GM21423 (cell line): ENCODE data around the gene ADH5.
"Not testable (repeated sequence)": the region's sequence is repeated elsewhere in the genome, so short reads cannot be mapped to it uniquely, and the experiment has no call there.

Experiments
- ATAC-seq: cut with Tn5 transposase; IDR thresholded peaks from one replicate; pipeline ENCODE4 v1.9.1; 2021; ENCODE audit warnings: mild to moderate bottlenecking, moderate library complexity; ENCODE audit not compliant: unreplicated experiment

ADH5 gene

DNA sequence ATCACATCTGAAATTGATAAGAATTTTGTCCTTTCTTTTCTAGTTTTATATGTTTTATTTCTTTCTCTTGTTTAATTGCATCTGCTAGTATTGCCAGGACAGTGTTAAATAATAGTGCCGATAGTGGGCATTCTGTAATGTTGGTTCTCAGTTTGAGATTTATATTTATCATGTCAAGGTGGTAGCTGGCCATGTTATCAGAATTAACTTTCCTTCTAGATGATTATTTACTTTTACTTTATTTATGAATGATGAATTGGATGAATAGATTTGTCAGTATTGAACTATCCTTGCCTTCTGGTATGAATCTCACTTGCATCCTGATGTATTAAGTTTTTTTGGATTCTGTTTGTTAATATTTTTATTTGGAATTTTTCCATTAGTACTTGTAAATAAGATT lies 50.4 kb downstream of the ADH5 start:
- no peak for ATAC-seq

DNA sequence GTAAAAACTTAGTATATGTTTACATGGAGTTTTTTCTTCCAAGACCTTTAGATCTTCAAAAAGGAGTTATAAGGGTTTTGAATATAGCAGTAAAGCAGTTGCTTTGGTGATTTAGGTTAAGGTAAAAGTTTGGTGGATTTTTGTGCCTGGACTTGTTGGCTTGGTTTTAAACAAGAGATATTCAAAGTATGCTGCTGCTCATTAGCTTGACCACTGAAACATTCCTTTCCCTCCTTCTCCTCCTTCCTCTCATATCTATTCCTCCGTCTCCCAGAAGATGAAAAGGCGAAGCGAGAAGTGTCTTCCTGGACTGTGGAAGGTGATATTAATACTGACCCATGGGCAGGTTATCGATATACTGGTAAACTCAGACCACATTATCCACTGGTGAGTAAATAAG lies 54.6 kb downstream of the ADH5 start:
- no peak for ATAC-seq

DNA sequence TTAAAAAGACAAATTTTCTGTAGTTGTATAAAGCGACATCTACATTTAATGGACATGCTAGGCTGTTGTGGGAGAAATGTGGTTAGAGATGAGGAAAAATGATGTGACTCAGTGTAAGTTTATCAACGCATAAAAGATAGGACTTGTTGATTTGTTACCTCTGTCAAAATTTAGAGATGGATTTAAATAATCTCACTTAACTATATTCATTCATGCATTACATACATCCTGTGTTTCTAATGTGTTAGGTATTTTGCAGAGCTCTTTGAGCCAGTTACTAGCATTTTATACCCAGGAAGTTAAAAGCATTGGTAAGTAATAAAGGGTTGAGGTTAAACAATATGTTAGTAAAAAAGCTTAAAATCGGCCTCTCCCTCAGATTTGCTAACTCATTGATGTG lies 58.7 kb downstream of the ADH5 start:
- no peak for ATAC-seq

DNA sequence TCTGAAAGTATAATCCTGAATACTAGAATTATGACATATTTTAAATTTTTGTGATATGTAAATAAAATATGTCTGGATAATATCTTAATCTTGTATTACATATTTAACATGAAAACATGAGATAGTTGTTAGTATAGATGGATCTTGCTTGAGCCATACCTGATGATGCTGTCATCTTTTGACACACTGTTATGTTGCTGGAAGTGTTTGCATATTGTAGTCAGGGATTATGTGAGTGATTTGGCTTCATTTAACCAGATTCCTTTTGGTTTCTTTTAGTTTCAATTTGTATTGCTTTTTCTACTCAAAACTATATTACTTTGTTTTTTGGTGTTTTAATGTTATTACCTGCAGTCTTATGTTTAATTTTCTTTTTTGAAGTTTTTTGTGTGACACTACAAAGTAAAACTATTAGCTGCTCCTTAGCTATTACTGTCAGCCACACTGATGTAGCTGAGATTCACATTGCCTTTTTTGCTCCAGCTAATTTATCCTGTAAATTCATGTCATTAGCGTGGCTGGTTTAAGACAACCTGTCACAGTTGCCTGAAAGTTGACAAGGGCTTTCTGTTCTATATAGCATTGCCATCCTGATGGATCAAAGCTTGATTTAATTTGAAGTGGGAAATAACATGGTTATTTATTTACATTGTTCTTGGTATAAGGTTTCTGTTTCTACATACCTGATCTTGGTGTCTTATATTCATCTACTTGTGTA lies 59.4 kb downstream of the ADH5 start:
- ATAC-seq: no peak

DNA sequence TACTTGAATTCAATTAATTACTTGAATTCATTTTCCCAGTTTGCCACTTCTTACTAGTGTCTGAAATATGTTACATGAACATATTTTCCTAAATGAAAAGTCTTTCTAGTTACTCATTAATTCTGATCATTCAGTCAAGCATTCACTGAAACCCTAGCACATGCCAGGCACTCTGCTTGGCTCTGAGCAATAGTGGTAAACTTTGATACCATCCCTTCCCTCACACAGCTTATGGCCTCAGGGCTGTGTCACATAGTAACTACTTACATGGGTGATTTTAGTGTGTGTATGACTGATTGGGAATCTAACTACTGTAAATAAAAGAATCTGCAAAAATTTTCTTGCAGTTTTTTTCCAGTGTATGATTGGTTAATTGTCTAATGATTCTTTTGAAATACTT lies 60.4 kb downstream of the ADH5 start:
- peak; percentile 67 for ATAC-seq

DNA sequence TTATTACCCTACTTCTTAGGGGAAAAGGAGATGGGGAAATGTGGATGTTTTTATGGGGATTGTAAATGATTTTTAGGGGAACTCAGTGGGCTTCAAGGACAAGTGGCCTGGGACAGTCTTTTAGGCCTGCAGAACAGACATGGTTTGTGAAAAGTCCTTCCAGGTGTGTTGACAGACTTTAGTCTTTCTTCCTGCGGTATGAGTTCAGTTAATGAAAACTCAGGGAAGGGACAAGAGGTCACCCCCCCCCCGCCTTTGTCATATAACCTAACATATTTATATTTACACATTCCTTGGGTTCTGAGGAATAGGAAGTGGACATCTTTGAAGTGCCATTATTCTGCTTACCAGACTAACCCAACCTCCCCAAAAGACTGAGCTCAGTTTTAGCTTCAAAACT lies 61.3 kb downstream of the ADH5 start:
- no peak for ATAC-seq

DNA sequence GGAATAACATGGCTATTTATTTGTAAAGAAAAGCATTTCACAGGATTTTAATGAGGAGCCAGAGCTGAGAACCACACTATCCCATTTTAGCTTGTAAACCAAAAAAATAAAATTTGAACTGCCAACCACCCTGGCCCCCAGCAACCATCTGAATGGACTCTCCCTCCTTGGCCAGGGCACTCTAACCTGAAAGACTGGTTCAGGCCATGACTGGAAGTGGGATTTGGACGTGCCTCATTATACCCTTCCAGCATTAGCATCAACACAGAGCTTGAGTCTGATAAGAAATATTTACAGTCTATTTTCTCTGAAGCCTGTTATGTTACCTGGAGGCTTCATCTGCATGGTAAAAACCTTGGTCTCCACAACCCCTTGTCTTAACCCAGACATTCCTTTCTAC lies 63.1 kb downstream of the ADH5 start:
- no peak for ATAC-seq

DNA sequence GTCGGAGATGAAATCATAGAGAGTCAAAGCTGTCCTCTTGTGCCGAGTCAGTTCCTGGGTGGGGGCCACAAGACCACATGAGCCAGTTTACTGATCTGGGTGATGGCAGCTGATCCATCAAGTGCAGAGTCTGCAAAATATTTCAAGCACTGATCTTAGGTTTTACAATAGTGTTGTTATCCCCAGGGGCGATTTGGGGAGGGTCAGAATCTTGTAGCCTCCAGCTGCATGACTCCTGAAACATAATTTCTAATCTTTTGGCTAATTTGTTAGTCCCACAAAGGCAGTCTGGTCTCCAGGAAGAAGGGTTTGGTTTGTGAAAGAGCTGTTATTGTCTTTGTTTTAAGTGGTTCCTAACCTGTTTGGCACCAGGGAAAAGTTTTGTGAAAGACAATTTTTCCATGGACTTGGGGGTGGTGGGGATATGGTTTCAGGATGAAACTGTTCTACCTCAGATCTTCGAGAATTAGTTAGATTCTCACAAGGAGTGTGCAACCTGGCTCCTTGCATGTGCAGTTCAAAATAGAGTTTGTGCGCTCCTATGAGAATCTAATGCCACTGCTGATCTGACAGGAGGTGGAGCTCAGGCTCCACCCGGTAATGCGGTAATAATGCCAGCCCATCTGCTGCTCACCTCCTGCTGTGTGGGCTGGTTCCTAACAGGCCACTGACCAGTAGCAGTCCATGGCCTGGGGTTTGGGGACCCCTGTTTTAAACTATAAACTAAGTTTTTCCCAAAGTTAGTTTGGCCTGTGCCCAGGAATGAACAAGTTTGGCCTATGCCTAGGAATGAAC lies 63.9 kb downstream of the ADH5 start:
- no peak for ATAC-seq

DNA sequence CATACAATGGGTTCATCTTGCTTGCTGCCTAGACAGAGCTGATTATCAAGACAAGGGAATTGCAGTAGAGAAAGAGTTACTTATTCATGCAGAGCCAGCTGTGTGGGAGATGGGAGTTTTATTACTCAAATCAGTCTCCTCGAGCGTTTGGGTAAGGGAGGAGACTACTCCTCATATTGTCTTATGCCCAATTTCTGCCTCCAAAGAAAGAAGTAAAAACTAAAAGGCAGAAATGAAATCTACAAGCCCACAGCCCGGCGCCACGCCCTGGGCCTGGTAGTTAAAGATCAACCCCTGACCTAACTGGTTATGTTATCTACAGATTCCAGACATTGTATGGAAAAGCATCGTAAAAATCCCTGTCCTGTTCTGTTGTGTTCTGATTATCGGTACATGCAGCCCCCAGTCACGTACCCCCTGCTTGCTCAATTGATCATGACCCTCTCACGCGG lies 64.8 kb downstream of the ADH5 start:
- ATAC-seq: not testable (repeated sequence)

DNA sequence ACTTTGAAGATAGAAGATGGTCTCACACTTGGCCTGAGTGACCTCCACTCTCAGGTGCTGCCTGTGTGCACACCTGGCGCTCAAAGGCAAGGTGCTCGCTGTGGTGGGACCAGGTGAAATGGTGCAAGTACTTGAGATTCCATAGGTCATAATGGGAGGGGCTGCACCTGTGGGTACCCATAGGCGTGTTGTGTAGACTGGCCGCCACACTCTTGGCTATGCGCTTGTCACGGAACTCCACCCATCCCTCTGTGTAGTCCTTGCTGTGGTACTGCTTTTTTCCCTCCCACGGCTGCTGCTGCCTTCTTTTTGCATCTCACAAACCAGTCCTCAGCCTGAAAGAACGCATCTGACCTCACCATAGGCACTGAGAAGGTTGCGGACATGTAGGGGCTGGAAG lies 66.0 kb downstream of the ADH5 start:
- no peak for ATAC-seq

DNA sequence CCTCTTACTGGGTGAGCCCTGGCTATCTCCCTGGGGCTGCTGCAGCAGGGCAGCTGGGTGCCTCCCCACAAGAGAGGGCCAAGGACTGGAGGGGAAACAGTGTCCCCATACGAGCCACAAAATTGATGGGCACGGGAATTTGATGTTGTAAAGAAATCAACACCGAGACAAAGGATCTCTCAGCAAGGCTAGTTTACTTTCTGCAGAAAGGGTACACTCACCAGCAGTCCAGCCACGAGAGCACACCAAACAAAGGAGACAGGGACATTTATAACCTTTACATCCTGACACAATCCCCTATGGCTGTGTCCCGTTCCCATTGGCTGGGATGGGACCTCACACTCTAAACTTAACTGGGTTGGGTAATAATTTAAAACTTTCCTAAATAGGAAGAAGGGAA lies 67.2 kb downstream of the ADH5 start:
- no peak for ATAC-seq
